CD4-positive, alpha-beta T cell treated with Interleukin-12 subunit alpha and Interleukin-12 subunit beta, for 1 hour (primary cell): ENCODE results near the gene BUD31.
A peak's percentile ranks its signal among the peaks of the same experiment; 100 is the strongest.
"Not testable (repeated sequence)": the region's sequence is repeated elsewhere in the genome, so short reads cannot be mapped to it uniquely, and the experiment has no call there.

Experiments used
- DNase-seq: peaks from one replicate; pipeline ENCODE4 v3.0.0-alpha.2; 2020

BUD31 gene

DNA sequence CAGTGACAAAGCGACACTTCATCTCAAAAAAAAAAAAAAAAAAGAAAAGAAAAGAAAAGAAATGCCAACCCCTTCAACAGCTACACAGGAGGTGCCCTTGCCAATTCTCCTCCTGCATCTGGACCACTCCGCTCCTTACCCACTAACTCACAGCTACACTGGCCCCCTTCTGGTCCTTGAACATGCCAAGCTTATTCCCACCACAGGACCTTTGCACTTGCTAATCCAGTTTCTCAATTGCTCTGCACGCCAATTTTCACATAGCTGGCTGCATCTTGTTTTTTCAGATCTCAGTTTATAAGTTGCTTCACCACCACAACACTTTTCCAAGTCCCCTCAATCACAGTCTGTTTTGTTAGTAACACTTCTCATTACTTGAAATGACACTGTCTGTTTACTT lies 5.9 kb upstream of the BUD31 start:
- no peak for DNase-seq

GRCh38 chr7:99403764-99404163 lies 5.0 kb upstream of the BUD31 start:
- no peak for DNase-seq

GRCh38 chr7:99404235-99404976 lies 4.4 kb upstream of the BUD31 start:
- DNase-seq: no peak

- DNase-seq: no peak
These were observed 3.8 kb upstream of the BUD31 start for GRCh38 chr7:99404977-99405320.

GRCh38 chr7:99406557-99406956 lies 2.2 kb upstream of the BUD31 start:
- DNase-seq: no peak

DNA sequence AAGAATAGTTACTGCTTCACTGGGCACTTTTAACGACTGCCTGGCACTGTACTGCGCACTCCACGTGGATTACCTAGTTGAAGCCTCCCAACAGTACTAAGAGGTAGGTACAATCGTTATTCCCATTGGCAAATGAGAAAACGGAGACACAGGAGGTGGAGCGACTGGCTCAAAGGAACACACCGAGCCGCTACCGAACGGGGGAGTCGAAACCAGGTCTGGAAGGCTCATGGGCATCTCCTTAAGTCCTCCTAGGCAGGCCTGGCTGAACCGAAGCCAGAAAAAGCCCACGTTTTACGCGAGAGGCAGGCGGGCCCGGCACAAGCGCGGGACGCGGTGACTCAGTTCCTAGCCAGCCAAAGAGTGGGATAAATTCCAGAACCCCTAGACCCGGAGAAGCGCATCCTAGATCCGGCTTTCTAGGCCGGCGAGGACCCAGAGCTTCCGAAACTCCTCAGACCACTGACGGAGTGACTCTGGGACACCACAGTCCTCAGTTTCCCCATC lies 844 bp upstream of the BUD31 start:
- DNase-seq: peak; percentile 32

- no peak for DNase-seq
These were observed 413 bp downstream of the BUD31 start for GRCh38 chr7:99409192-99409572.

- peak; percentile 39 for DNase-seq
These were observed 1.0 kb downstream of the BUD31 start for GRCh38 chr7:99409806-99410205.

GRCh38 chr7:99410635-99411034 lies 1.9 kb downstream of the BUD31 start:
- no peak for DNase-seq

GRCh38 chr7:99415513-99416127 lies 6.9 kb downstream of the BUD31 start:
- DNase-seq: peak; percentile 39

DNA sequence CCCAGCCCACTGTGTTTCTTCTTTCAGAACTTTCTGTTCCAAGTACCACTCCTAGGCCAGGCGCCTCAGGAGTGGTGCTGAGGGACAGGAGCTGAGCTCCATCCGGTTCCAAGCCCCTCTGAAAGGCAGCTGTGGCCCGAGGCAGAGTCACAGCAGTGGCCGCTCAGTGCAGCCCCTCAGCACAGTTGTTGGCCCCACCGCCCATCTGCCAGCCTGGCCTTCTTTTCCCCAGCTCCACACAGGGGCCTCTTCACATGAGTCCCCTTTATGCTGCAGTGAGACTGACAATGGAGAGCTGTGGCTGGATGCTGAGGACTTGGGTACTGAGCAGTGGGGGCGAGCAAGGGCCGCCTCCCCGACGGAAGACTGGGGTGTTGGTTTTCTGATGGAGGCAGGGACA lies 9.5 kb downstream of the BUD31 start:
- DNase-seq: no peak

GRCh38 chr7:99419323-99420021 lies 10.7 kb downstream of the BUD31 start:
- no peak for DNase-seq

DNA sequence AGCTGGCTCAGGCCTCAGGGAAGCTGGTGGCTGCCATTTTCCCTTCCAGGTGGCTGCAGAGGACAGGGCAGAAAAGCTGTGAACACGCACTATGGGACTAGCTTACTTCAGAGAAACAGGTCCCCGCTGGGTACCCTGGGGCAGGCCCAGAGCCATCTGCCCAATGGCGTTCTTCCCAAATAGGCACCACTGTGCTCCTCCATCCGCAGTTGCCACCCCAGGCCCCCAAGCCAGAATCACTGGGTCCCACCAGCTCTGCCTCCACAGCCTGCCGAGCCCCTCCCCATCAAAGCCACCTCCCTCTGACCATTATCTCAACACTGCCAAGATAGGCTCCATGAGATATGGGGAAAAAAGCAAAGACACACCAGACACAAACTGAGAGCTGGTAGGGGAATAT lies 11.4 kb downstream of the BUD31 start:
- no peak for DNase-seq

GRCh38 chr7:99420986-99421385 lies 12.2 kb downstream of the BUD31 start:
- DNase-seq: no peak

GRCh38 chr7:99422186-99422585 lies 13.4 kb downstream of the BUD31 start:
- no peak for DNase-seq

- no peak for DNase-seq
These were observed 13.9 kb downstream of the BUD31 start for GRCh38 chr7:99422625-99423024.

GRCh38 chr7:99424932-99425730 lies 16.4 kb downstream of the BUD31 start:
- DNase-seq: no peak

GRCh38 chr7:99428972-99429566 lies 20.3 kb downstream of the BUD31 start:
- DNase-seq: no peak

DNA sequence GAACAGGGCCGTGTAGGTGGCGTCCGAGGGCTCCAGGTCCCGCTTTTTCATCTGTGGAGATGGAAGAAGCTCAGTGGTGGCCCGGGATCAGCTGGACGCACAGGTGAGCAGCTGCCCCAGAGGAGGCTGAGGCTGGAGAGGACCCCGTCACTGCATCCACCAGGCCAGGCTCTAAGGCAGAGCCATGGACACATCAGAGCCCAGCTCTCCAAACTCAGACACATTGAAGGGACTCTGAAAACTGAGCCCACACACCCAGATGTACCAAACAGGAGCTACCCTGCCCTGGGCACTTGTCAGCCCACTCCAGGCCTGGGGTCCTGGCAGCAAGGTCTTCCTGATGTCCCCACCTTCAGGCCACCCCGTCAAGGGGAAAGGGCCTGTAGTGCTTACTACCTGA lies 21.0 kb downstream of the BUD31 start:
- no peak for DNase-seq

- not testable (repeated sequence) for DNase-seq
These were observed 23.2 kb downstream of the BUD31 start for GRCh38 chr7:99431756-99432540.

- DNase-seq: no peak
These were observed 24.4 kb downstream of the BUD31 start for GRCh38 chr7:99433158-99433557.
